CD1c-positive myeloid dendritic cell (primary cell): Measurements from ENCODE around the gene C10orf143.

Experiments
- DNase-seq: peaks from one replicate; pipeline ENCODE4 v3.0.0-alpha.2; 2016; ENCODE audit errors: extremely low spot score

The C10orf143 gene

GRCh38 chr10:130052193-130052592 is 58.4 kb downstream of the C10orf143 start:
- DNase-seq: no peak

GRCh38 chr10:130050721-130051120 is 59.9 kb downstream of the C10orf143 start:
- no peak for DNase-seq

- DNase-seq: no peak
Observed at GRCh38 chr10:130049987-130050386, 60.6 kb downstream of the C10orf143 start.

GRCh38 chr10:130049244-130049643 is 61.4 kb downstream of the C10orf143 start:
- no peak for DNase-seq

GRCh38 chr10:130048081-130048480 is 62.5 kb downstream of the C10orf143 start:
- no peak for DNase-seq

GRCh38 chr10:130047336-130047735 is 63.3 kb downstream of the C10orf143 start:
- no peak for DNase-seq

- no peak for DNase-seq
Observed at GRCh38 chr10:130046591-130046990, 64.0 kb downstream of the C10orf143 start.

GRCh38 chr10:130045801-130046321 is 64.8 kb downstream of the C10orf143 start:
- DNase-seq: no peak

- no peak for DNase-seq
Observed at GRCh38 chr10:130045091-130045652, 65.5 kb downstream of the C10orf143 start.

GRCh38 chr10:130044067-130045061 is 66.3 kb downstream of the C10orf143 start:
- no peak for DNase-seq

- DNase-seq: no peak
Observed at GRCh38 chr10:130043491-130043890, 67.1 kb downstream of the C10orf143 start.

GRCh38 chr10:130042381-130042780 is 68.2 kb downstream of the C10orf143 start:
- no peak for DNase-seq

GRCh38 chr10:130041451-130042371 is 68.9 kb downstream of the C10orf143 start:
- DNase-seq: no peak

GRCh38 chr10:130040817-130041330 is 69.8 kb downstream of the C10orf143 start:
- DNase-seq: no peak

- no peak for DNase-seq
Observed at GRCh38 chr10:130040351-130040750, 70.3 kb downstream of the C10orf143 start.

- no peak for DNase-seq
Observed at GRCh38 chr10:130039141-130039540, 71.5 kb downstream of the C10orf143 start.

GRCh38 chr10:130038611-130039109 is 72.0 kb downstream of the C10orf143 start:
- DNase-seq: no peak

- DNase-seq: no peak
Observed at GRCh38 chr10:130038019-130038555, 72.5 kb downstream of the C10orf143 start.

GRCh38 chr10:130037169-130037661 is 73.4 kb downstream of the C10orf143 start:
- DNase-seq: no peak

GRCh38 chr10:130036296-130037065 is 74.1 kb downstream of the C10orf143 start:
- no peak for DNase-seq
